HG02981 (cell line): ENCODE data around the gene MAGEA6.
"Not testable (repeated sequence)": the region's sequence is repeated elsewhere in the genome, so short reads cannot be mapped to it uniquely, and the experiment has no call there.

ENCODE experiments used
- ATAC-seq: cut with Tn5 transposase; IDR thresholded peaks from one replicate; pipeline ENCODE4 v1.9.1; 2021; ENCODE audit warnings: mild to moderate bottlenecking, moderate library complexity; ENCODE audit not compliant: unreplicated experiment

The MAGEA6 gene

GRCh38 chrX:152734143-152734858 lies 35.2 kb downstream of the MAGEA6 start:
- ATAC-seq = not testable (repeated sequence)

DNA sequence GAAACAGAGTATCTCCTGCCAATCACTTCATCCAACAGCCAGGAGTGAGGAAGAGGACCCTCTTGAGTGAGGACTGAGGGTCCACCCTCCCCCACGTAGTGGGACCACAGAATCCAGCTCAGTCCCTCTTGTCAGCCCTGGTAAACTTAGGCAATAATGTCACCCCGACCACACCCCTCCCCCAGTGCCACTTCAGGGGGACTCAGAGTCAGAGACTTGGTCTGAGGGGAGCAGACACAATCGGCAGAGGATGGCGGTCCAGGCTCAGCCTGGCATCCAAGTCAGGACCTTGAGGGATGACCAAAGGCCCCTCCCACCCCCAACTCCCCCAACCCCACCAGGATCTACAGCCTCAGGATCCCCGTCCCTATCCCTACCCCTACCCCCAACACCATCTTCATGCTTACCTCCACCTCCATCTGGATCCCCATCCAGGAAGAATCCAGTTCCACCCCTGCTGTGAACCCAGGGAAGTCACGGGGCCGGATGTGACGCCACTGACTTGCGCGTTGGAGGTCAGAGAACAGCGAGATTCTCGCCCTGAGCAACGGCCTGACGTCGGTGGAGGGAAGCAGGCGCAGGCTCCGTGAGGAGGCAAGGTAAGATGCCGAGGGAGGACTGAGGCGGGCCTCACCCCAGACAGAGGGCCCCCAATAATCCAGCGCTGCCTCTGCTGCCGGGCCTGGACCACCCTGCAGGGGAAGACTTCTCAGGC lies 36.1 kb downstream of the MAGEA6 start, which contains the start of the genes CSAG1 and MAGEA12:
Gene CSAG1, minus strand, starts transcription at position 461 of the 715 bp plus-strand sequence. CDS start 1,261 bp downstream, outside the sequence.
Gene MAGEA12, plus strand, starts transcription at position 497 of the 715 bp plus-strand sequence. CDS start 2,405 bp downstream, outside the sequence.
- ATAC-seq = no peak

DNA sequence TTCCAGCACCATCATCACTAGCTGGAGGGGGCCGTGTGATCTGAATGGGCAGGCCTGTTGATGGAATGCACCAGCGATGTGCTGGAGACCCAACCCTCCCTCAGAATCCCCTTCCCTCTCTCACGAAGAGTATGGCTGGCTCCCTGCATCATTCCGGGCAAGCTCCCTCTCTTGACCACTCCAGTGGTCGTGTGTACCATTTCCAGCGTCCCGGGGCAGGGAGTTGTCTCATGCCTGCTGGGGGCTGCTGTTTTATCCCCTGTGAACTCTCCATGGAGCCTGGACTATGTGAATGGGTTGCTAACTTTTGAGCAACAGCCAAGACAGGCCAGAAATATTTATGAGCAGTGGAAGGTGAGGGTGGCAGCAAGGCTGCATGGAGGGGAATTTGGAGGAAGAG lies 44.1 kb downstream of the MAGEA6 start:
- ATAC-seq = no peak
